Measurements from ENCODE around the gene SEC16A. TPM values are rescaled to one million over a fixed set of nuclear protein-coding genes. Genes with fewer than 3 reads are reported as not detected.

The SEC16A gene
- total RNA-seq, 2 experiments from 2014 or later: 23.7 to 60.1 TPM

GRCh38 chr9:136505406-136506403, 22.9 kb upstream of the SEC16A start:
- peaks cover 49% of the 10 kb centered on the region for H3K36me3 ChIP-seq (ENCODE audit: insufficient read depth, low read length)
- no peaks in the 10 kb centered on the region for H3K79me2 ChIP-seq (ENCODE audit: insufficient read depth, low read depth, low read length)

GRCh38 chr9:136504512-136505348, 21.9 kb upstream of the SEC16A start:
- BruUV-seq (replicated peaks): no TSS peak
- H3K9me3 ChIP-seq (ENCODE audit: low read length): no peaks in the 10 kb centered on the region
- H3K27ac ChIP-seq (ENCODE audit: low read depth, low read length, poor library complexity, severe bottlenecking): no peak overlapping the region
- peaks cover 55% of the 10 kb centered on the region for H3K36me3 ChIP-seq (ENCODE audit: insufficient read depth, low read length)
- no peaks in the 10 kb centered on the region for H3K4me1 ChIP-seq (ENCODE audit: insufficient read depth, low read length, poor library complexity, severe bottlenecking)
- H3K9me2 ChIP-seq (ENCODE audit: insufficient read depth, low read length): no peaks in the 10 kb centered on the region
- no peak overlapping the region for H3K4me3 ChIP-seq (ENCODE audit: low read depth, low read length, poor library complexity, severe bottlenecking)
- no peak overlapping the region for H3K4me2 ChIP-seq (ENCODE audit: low read length)
- H2AFZ ChIP-seq (ENCODE audit: low read length): no peak overlapping the region
- intact Hi-C loops (cut with micrococcal nuclease; ENCODE audit: unreplicated experiment): no loop called here
- DNase-seq (ENCODE audit: low spot score): no peak
- no peaks in the 10 kb centered on the region for H3K79me2 ChIP-seq (ENCODE audit: insufficient read depth, low read depth, low read length)
- H4K20me1 ChIP-seq (ENCODE audit: insufficient read depth, low read length): no peaks in the 10 kb centered on the region
- ChIA-PET CTCF (ENCODE audit: unreplicated experiment) (no interaction called here), POLR2A (no interaction called here)
- no peak for TF ChIP-seq EZH2phosphoT487 (IDR thresholded peaks at IDR 0.05; ENCODE audit: borderline replicate concordance, low read depth, low read length)
- TF ChIP-seq CTCF (conservative IDR thresholded peaks at IDR 0.05; ENCODE audit: low read length): no peak

More at GRCh38 chr9:136505406-136506403, 22.9 kb upstream of the SEC16A start:
- Histone ChIP-seq H3K4me1 (ENCODE audit: insufficient read depth, low read length, poor library complexity, severe bottlenecking) (no peaks in the 10 kb centered on the region), H3K4me3 (ENCODE audit: low read depth, low read length, poor library complexity, severe bottlenecking) (no peak overlapping the region), H2AFZ (ENCODE audit: low read length) (no peak overlapping the region), H3K4me2 (ENCODE audit: low read length) (no peak overlapping the region), H3K9me2 (ENCODE audit: insufficient read depth, low read length) (no peaks in the 10 kb centered on the region), H3K9me3 (ENCODE audit: low read length) (no peaks in the 10 kb centered on the region), H4K20me1 (ENCODE audit: insufficient read depth, low read length) (no peaks in the 10 kb centered on the region), H3K27ac (ENCODE audit: low read depth, low read length, poor library complexity, severe bottlenecking) (no peak overlapping the region)
- intact Hi-C loops (cut with micrococcal nuclease; ENCODE audit: unreplicated experiment): no loop called here
- TF ChIP-seq EZH2phosphoT487 (IDR thresholded peaks at IDR 0.05; ENCODE audit: borderline replicate concordance, low read depth, low read length) (no peak), CTCF (conservative IDR thresholded peaks at IDR 0.05; ENCODE audit: low read length) (no peak)
- POLR2A ChIA-PET: no interaction called here
- CTCF ChIA-PET (ENCODE audit: unreplicated experiment): no interaction called here
- no TSS peak for BruUV-seq (replicated peaks)
- DNase-seq (ENCODE audit: low spot score): no peak

Measured in OCI-LY7 (cell line).